HG03442 (cell line): ENCODE results near the gene ZNF839.

Experiments used
- ATAC-seq: cut with Tn5 transposase; IDR thresholded peaks from one replicate; pipeline ENCODE4 v1.9.1; 2021; ENCODE audit warnings: mild to moderate bottlenecking, moderate library complexity; ENCODE audit not compliant: unreplicated experiment

ZNF839 gene

GRCh38 chr14:102374264-102374663 lies 54.7 kb downstream of the ZNF839 start:
- no peak for ATAC-seq

GRCh38 chr14:102375119-102375518 lies 55.6 kb downstream of the ZNF839 start:
- ATAC-seq: no peak

DNA sequence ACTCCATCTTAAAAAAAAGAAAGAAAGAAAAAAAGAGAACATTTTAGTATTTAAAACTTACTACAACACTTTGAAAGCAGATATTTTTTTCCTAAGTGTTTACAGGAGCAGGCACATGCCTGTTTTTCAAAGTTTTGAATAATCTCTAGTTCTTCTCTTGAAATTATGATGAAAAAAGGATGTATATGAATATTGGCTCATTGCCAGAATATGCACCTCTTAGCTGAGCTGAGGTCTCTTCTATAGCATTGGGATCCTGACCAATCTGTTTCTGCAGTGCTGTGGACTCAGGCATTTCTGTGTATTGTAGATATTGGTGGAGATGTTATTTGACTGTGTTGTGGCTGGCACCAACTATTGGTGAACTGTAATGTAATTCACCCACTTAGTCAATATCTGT lies 58.1 kb downstream of the ZNF839 start:
- ATAC-seq: no peak

GRCh38 chr14:102378830-102379229 lies 59.3 kb downstream of the ZNF839 start:
- ATAC-seq: no peak

- ATAC-seq: no peak
These were observed 67.5 kb downstream of the ZNF839 start for GRCh38 chr14:102387086-102387485.

DNA sequence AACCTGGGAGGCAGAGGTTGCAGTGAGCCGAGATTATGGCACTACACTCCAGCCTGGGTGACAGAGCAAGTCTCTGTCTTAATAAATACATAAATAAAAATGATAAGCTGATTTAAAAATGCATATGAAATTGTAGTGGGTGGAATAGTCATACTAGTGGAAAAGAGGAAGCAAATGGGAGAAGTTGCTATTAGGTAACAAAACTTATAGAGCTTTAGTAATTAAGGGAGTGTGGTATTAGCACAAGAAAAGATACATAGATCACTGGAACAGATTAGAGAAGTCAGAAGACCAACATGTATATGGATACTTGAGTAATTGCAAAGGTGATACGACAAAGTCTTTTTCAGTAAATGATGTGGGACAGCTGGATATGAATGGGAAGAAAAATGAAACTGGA lies 69.7 kb downstream of the ZNF839 start:
- ATAC-seq: no peak

DNA sequence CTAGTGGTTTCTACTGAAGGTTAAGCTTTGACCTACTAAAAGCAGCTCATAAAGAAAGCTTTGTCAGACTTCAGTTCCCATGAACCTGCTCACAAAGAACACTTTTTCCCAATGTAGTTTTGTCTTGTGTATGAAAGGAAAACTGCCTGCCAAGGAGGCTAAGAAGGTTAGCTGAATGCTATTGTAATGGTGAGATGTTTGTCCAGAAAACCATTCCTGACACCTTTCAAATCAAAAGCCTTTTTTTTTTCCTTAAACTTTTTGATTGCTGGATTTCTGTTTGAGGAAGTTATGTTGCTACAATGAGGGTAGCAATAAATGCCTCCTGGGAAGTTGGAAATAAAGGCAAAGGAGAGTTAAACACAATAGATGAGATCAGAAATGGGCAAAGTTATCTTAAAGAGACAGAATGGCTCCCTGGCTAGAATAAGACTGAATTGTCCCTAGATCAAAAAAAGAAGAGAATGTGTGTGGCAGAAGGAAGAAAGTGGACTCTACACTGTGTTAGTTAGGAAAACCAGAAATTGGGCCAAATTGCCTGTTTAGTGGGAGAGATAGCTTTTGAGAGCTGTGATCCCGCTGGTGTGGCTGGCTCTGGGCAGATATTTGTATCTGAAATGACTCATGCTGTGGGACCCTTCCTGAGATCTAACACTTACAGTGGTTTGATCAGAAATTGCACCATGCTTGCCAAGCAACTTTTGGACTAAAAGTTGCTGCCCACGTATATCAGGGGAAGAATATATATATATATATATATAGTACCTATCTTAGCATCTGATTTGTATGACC lies 70.7 kb downstream of the ZNF839 start:
- no peak for ATAC-seq
